Measurements from ENCODE around the gene CCNQ.

CCNQ gene

DNA sequence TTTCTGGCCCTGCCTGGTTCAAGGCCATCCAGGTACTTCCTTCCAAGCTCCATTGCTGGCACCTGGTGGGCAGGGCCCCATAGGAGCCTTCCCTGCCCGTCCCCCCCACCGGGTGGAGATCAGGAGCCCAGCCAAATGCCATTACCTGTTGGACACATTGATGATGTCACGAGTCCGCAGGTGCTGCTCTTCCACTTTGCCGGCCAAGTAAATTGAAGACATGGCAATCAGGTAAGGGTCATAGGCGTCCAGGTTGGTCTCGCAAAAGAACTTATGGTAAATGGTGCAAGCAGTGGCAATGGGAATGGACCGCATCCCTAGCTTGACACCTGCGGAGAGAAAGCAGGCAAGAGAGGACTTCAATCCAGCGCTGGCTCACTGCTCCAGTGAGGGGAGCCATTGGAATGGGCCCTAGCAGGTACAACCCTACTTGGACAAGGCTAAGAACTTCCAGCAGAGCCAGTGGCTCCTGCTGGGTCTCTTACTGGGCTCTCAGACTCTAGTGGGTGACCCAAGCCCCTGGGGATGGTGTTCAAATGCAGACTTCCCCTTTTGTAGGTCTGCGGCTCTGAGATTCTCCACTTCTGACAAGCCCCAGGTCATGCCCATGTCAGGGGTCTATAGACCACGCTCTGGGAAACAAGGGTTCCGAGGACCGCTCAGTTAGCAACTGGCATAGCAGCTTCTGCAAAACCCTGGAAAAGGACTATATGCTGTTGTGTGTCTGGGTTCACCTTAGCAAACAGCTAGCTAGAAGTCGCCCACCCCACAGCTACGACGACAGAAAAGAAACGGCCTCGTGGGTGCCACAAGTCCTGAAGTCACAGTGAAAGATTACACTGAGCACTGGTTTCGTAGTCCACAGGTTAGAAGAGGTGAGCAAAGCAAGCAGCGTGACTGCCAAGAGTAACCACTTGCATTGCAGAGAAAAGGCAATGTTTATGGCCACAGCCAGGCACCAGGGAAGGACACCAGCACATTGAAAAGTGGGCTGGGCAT lies 2.8 kb downstream of the CCNQ start:
- DNase-seq = no peak

DNA sequence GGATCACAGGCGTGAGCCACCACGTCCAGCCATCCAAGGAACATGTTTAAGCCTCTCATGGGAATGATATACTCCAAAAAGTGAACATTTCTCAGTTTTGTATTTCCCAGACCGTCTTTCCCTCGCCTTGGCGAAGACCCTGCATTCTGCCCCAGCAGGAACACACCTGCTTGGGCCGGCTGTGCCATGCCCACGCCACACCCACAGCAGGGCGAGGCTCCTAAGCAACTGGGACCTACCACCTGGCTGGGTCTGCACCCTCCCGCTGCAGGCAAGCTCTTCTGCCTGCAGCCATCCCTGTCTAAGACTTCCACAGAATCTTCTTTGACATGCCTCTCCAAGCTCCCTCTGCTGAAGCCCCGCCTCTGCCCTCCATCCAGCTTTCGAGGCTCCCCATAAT lies 3.6 kb downstream of the CCNQ start:
- DNase-seq = no peak

DNA sequence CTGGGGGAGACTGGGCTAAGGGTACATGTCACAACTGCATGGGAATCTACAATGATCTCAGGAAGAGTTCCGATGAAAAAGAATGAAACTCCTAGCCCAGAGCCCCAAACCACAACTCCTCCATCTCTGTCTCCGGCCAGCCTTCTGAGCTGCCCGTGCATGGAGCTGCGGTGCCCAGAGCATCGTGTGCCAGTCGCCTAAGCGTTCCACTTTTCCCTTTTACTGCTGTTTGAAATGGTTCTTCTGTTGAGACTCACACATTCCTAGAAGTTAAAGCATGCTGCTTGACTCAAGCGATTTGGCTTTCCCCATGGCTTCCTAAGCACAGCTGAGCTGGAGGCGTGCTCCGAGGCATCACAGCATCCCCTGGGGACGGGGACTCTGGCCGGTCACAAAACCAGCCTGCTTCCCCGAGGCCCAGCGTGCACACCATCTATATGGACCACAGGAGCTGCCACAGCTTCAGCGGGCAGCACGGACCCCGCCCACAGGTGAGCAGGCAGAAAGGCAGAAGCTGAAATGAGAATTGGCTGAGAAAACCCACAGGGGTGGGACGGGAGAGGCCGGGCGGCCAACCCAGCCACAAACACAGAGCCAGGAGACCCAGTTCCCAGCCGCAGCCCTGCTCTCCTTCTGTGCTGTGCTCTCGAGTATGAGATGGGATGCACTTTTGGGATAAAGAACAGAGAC lies 5.0 kb downstream of the CCNQ start:
- DNase-seq = no peak

DNA sequence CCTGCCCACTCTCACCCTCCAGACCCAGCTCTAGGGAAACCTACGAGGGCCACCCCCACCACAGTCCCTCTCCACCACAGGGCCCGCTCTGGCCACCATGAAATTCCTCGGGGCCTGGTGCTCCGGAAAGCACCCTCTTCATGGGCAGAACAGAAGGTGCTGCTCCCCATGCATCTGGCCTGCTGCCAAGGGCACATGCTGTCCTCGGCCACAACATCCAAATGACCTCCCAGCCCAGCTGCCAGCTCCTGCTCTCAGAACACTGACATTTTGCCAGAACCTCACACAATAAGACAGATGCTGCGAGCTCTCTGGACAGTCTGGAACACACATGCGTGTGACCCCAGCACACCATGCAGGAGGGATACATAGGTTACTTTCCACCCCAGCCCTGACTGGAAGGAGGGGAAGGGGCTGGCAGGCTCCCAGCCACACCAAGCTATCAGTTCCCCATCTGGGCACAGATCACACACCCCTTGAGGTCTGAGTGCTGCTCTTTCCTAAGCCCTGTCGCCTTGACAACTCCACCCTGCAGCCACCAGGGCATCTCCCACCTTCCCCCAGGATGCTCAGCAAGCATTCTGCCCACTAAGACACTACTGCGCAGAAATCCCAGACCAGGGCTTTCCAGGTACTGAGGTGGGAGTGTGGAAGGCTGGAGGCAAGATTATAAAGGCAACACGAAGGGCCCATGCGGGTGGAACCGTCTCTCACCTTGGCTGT lies 5.8 kb downstream of the CCNQ start:
- no peak for DNase-seq

DNA sequence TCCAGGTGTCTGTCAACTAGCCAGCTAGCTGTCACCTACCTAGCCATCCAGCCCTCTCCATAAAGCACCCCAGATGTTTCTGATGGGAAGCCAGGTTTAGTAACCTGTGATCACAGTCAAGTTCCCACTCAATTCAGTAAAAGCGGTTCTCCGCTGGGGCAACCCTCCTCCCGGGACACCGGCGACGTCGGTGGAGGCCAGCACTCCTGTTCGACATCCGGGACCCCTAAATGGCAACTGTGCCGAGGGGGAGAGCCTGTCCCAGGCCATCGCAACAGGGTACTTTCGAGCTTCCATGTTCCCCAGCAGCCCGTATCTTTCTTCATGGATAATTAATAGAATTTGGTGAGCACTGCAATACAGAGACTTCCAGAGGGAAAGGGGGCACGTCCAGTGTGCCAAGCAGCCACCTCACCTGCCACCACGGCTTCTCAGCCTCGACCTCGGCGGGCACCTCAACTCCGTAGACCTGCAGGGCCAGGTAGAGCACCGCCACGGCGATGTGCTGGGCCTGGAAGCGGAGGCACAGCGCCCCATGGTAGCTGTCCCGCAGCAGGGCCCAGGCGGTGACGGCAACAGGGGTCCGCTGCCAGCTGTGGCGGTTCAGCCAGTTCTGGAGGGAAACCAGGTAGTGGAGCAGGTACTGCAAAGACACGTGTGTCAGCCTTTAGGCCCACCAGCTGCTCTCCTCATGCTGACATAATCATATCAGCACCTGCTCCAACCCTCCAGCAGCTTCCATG lies 6.7 kb downstream of the CCNQ start:
- DNase-seq = no peak

DNA sequence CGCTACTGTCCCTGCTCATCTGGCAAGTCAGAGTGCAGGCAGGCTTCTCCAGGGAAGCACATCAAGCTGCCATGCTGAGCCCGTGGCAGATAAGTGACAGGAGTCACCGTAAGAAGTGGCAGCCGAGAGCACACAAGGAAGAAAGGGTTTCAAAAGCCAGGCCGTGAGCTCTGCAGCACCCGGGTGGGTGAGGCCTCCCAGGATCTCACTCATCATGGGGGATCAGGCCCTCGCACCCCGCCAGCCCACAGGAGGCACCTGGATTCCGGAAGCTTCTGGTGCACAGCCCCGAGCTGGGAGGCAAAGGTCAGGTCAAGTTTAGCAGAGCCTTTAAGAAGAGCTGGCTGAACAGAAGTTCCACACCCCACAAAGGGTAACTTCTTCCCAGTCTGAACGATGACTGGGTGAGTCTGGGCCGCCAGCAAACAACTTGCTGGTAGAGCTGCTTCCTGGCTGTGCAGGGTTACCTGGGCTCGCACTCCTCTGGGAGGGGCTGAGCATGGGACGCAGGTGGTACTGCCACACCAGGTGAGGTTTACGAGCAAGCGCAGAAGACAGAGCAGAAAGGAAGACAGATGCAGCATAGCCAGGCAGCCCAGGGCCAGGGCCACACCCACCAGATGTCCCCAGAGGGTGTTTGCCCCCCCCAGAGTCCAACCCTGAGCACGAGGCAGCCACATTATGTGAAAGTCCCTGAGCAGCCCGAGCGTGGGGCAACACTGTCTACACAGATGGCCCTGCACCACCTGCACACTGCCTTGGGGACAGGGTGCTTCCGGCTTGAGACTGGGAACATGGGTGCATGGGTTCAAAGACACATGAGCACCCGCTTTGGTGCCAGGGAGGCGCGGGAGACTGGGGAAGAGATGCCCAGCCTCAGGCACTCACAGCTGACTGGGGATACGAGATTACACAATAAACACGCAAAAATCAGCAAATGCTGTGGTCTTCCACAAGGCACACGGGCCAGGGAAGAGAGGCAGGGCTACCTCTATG lies 7.7 kb downstream of the CCNQ start:
- DNase-seq = no peak

DNA sequence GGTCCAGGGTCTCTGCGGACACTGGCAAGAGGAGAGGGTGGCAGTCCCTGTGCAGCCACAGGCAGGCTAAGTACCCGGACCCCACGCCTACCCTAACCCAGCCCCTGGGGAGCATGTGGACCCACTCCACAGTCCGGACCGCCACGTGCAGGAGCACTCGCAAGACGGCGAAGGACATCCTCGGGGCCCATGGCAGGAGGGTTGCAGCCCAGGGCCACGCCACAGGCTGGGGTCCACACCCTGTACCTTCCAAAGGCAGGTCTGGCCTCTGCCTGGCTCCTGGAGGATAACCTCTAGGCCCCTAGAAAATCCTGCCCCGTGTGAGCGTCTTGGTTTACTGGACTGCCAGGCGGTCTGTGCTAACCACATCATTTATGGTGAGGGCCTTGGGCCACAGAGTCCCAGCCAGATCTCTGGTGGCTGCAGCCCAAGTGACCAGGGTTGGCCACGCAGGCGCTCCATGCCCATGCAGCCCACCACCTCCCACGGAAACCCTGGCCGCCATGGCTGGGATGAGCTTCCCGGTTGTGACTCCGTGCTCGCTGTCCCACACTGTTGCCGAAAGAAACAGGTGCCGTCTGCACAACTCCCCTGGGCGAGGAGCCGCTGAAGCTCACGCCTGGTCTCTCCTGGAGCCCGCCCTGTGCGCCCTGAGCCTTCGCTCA lies 10.0 kb downstream of the CCNQ start:
- DNase-seq = no peak

DNA sequence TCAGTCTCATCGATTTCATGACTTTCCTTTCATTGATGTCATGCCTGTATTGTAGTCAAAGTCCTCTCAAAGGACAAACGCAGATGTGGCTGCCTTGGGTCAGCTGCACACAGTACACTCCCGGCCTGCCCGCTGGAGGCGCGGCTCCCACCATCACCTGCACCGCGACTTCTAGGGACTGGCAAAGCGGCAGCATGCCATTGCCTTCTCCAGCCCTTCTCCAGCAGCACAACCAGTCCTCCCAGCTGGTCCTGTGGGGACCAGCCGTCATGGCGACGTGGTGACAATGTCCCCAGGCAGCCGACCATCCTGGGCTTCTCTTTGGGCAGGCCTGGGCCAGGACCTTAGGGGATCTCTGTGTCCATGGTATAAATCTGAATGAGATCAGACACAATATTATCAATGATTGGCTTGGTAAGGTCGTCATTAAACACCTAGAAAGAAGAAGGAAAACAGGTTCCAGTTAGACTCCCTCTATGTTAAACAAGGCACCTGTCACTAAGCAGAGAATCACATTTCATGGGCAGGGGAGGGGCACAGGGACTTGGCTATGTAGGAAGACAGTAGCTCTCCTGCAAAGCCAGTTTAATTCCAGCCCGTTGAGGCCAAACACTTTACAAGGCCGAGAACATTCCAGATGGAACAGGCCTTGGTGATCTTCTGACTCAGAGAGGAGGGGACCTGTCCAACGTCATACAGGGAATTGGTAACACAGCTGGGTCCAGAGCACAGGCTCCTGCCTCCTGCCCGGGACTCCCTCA lies 10.7 kb downstream of the CCNQ start:
- DNase-seq = no peak

DNA sequence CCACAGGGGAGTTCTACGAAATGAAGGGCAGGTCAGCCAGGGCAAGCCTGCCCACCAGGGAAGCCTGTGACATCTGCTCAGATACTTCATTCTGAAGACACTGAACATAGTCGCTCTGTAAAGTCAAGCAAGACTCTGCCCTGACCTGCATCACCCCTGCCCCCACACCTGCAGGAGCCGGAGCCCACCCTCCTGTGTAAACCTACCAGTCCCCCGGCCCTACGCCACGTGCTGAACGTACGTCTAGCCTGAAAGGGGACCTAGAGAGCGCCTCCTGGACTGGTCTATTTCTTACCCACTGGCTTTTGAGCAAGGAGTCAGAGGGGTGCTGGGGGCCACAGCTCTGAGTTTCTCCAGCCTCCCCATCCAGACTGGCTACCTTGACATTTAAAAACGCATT lies 11.6 kb downstream of the CCNQ start:
- DNase-seq = no peak

DNA sequence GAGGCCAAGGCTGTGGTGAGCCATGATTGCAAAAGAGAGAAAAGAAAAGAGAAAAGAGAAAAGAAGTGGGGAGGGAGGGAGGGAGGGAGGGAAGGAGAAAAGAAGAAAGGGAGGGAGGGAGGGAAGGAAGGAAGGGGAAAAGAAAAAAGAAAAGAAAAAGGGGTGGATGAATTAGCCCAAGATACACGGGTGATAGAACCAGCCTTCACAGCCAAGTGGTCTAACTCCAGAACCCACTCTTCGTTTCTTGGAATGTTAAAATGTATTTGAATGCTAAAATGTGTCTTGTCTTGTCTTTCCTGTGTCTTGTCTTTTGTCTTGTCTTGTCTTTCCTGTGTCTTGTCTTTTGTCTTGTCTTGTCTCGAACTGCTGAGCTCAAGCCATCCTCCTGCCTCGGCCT lies 13.1 kb downstream of the CCNQ start:
- no peak for DNase-seq

DNA sequence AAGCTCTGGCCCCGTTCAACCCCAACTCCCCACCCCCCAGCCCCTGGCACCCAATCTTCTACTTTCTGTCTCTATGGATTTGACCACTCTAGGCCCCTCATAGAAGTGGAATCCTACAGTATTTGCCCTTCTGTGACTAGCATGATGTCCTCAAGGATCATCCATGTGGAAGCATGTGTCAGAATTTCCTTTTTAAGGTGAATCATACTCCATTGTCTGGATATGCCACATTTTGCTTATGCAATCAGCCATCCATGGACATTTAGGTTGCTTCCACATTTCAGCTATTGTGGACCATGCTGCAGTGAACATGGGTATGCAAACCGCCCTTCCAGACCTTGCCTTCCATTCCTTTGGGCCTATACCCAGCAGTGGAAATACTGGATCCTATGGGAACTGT lies 15.5 kb downstream of the CCNQ start:
- DNase-seq = no peak

DNA sequence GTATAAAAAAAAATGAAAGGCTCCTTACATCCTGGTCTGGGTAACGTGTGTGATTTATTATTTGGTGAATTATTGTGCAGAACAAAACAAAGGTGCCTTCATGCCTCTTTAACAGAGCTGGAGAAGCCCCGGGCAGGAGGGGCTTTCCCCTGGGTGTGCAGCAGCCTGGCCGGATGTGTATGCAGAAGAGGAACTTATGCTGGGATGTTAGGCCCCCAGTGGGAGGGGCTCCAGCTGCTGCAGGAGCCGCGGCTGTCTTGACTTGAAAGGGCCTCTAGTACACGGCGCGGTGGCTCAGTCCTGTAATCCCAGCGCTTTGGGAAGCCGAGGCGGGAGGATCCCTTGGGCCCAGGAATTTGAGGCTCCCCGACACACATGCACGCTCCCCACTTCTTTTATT lies 16.0 kb downstream of the CCNQ start:
- peak; percentile 70 to 84 for DNase-seq

DNA sequence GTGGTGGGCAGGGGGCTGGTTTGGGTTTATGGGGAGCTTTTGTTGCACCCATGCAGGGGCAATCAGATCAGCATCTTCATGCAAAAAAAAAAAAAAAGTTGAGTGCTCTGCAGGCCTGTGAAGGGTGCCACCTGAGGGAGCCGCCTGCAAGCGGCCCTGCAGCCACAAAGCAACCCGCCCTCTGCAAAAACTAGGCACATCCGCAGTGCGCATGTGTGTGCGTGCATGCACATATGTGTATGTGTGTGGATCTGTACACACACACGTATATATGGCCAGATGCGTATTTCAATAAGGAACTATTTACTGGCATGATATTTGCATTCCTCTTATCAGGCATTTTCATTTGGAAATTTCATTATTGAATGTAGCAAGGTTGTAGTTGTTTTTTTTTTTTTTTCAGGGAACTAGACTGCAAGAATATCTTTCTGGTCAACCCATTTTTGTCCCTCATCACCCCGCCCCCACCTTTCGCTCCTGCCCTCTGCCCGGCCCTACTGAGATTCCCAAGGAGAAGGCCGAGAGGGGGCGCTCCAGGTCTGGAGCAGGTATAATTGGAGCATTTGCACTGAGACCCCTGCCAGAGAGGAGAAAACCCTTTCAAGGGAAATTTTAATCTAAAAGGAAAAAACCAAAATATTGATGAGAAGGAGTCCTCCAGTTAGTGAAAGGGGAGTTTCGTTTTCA lies 18.1 kb downstream of the CCNQ start:
- DNase-seq = no peak

DNA sequence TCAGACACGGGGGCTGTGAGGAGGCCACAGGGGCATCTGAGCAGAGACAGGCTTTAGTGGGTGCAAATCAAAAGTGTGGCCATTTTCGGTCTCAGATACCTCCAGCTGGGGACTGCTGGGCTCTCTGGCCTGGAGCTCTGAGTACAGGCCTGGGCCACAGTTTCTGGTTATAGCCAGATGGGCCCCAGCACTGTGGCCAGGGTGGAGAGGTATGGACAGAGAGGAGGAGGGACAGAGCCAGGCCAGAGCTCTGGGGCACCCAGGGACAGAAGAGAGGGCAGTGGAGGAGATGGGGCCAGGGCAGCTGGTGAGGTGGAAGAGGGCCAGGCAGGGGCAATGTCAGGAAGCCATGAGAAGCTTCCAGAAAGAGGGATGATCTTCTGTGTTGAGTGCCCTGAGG lies 20.1 kb downstream of the CCNQ start:
- DNase-seq = no peak

DNA sequence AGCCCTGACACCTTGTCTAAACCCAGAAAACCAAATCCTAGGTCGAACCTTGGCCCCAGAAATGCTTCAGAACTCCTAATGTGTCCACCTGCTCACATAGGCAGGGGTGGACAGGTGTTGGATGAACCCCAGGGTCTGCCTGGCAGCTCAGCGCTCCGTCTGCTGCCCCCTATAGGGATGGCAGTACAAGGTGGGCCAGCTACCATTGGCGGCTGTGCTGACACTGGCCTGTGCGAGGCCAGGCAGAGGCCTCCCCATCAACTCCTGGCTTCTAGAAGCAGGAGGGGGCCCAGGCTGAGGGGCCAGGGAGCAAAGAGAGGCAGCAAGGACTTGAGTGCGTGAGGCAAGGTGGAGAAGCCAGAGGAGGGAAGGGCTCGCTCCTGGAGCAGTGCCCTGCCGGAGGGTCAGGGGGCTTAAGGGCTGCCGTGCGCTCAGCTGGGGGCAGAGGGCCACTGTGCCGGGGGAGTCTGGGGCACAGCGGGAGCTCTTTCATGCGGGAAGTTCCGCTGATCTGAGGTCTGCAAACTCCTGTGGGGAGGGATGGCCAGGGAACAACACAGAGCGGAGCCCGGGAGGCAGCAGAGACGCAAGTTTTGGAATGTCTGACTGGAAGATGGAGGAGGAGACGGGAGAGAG lies 20.6 kb downstream of the CCNQ start:
- DNase-seq = no peak

DNA sequence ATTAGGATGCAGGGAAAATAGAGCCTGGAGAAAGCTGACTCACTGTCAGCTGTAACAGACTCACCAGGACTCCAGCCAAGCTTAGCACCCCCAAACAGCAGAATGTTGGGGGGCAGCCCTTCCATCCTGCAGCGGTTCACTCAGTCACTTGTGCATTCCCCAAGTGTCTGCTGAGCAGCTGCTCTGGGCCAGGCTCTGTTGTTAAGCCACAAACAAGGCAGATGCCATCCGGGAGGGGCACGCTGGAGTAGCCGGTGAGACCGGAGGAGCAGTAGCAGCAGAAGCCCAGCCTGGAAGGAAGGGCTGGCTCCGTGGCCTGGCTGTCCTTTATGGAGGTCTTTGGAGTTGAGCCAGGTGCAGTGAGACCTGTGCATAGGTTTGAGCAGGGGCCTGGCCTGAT lies 22.0 kb downstream of the CCNQ start:
- DNase-seq = no peak

DNA sequence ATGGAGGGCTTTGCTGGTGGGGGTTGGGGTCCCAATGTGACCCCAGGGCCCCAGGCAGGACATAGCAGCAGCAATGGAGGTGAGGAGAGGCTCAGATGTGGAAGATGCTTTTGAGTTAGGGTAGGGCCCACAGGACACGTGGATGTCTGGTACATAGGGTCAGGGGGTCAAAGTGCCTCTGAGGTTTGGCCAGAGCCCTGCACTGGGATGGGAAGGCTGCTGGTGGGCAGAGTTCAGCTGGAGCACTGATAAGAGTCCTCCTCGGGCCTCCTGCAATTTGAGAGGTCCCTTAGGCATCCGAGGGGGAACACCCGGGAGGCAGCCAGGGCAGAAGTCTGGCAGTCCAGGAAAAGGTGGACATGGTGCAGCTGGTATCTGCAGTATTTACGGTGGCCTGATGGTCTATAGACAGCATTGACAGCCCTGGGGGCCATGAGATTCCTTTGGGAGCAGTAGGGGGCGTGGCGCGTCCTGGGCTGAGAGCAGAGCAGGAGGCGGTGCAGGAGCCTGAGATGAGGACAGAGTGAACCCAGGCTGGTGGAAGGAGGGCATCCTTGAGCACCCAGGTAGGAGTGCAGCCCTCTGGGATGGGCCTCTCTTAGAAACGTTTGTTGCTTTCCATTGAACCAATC lies 22.6 kb downstream of the CCNQ start:
- DNase-seq = no peak

DNA sequence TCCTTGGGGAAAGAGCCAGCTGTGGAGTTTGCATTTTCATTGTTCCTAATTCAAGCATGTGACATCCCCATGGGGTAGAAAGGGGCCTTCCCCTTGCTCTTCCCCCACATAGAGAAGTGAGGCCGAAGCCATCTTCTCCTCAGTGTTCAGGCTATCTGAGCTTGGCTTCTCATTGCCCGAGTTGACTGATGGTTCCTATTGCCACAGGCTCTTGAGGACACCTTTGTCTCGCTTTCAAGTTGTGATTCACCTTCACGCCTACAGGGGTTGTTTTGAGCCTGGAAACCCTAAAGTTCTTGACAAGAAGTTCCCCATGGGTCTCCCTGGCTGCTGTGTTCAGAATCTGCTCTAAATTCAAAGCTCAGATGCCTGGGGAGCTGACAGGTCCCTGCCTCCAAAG lies 25.0 kb downstream of the CCNQ start:
- DNase-seq = no peak

DNA sequence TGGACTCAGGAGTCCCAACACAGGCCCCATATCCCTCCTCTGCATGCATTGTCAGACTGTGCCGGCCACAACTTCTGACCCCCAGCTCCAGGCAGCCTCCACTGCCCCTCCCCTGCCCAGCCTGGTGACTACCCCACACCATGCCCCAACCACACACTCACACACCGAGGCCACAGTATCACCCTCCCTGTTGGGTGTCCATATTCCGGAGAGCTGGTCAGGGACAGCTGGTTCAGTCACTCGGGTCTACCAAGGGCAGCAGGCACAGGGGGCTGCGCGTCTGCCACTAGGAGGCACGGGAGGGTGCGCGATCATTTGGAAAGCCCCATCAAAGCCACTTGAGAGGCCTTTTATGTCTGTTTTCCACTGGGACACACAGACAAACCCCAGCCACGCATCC lies 26.3 kb downstream of the CCNQ start:
- no peak for DNase-seq

Measured in Kasumi-1 (cell line).